ENCODE measurements around the gene SLC44A4.

- TF ChIP-seq POLR2AphosphoS5 (IDR thresholded peaks at IDR 0.05; ENCODE audit: low read depth, low read length), result no peak
- no peak for TF ChIP-seq CTCF (IDR thresholded peaks at IDR 0.05; ENCODE audit: control extremely low read depth in 1 of 3, insufficient read depth in 1 of 3, low read depth in 1 of 3, low read length in 3 of 3)
- TF ChIP-seq CBX8 (IDR thresholded peaks at IDR 0.05; ENCODE audit: borderline replicate concordance, low read depth, low read length), result no peak
- no peak for TF ChIP-seq POLR2A (IDR thresholded peaks at IDR 0.05; ENCODE audit: control extremely low read depth in 1 of 2, low read depth in 2 of 2, low read length in 2 of 2)
- TF ChIP-seq RNF2 (IDR thresholded peaks at IDR 0.05; ENCODE audit: borderline replicate concordance, low read depth, low read length, missing control alignments, poor library complexity, severe bottlenecking), result no peak
- no peak for TF ChIP-seq YY1 (IDR thresholded peaks at IDR 0.05; ENCODE audit: low read depth, low read length)
- no peak for TF ChIP-seq BRCA1 (IDR thresholded peaks at IDR 0.05; ENCODE audit: low read depth, low read length)
- no peak for TF ChIP-seq GABPA (IDR thresholded peaks at IDR 0.05; ENCODE audit: borderline replicate concordance, insufficient read depth, low read length)
- no peak for TF ChIP-seq EZH2 (IDR thresholded peaks at IDR 0.05; ENCODE audit: low read depth, low read length, severe bottlenecking)
- TF ChIP-seq KDM1A (IDR thresholded peaks at IDR 0.05; ENCODE audit: borderline replicate concordance, low read length), result no peak
- TF ChIP-seq SUZ12 (IDR thresholded peaks at IDR 0.05; ENCODE audit: low read length), result no peak
- TF ChIP-seq EGR1 (IDR thresholded peaks at IDR 0.05; ENCODE audit: borderline replicate concordance, low read depth, low read length), result no peak
- TF ChIP-seq EP300 (IDR thresholded peaks at IDR 0.05; ENCODE audit: borderline replicate concordance in 1 of 2, low read depth in 2 of 2, low read length in 2 of 2), result no peak
- no peak for TF ChIP-seq TAF1 (IDR thresholded peaks at IDR 0.05; ENCODE audit: low read depth, low read length)
Observed at GRCh38 chr6:31869343-31869742, 9.5 kb downstream of the SLC44A4 start.

Data from H1 (cell line).